Mucosa of descending colon (tissue), 3 donors: ENCODE measurements around the gene VASP. TPM values are rescaled to one million over a fixed set of nuclear protein-coding genes. Genes with fewer than 3 reads are reported as not detected.

Source experiments
- ATAC-seq: fragments of 200-7000 bp; cut with Tn5 transposase; one replicate; pipeline ENCODE4 v1.9.1; 2020; ENCODE audit warnings: mild to moderate bottlenecking, moderate library complexity
- DNase-seq, 3 donors: peaks; one replicate each; pipeline ENCODE4 v3.0.0-alpha.2; 2020
- H3K36me3 ChIP-seq: fragments of 200-600 bp; one replicate; pipeline ENCODE4 v1.8.0; 2021; ENCODE audit warnings: low read depth, mild to moderate bottlenecking
- H3K4me1 ChIP-seq: fragments of 200-600 bp; one replicate; pipeline ENCODE4 v1.8.0; 2021; ENCODE audit warnings: low read depth, mild to moderate bottlenecking
- H3K4me3 ChIP-seq: fragments of 200-600 bp; one replicate; pipeline ENCODE4 v1.8.0; 2021; ENCODE audit warnings: mild to moderate bottlenecking
- H3K9me3 ChIP-seq: fragments of 200-600 bp; one replicate; pipeline ENCODE4 v1.8.0; 2021; ENCODE audit warnings: mild to moderate bottlenecking
- intact Hi-C, 2 donors: fragments of 100-400 bp; cut with DNase I in 1 of 2; cut with micrococcal nuclease in 1 of 2; formaldehyde crosslinking; loops; one replicate each; pipeline versions ENCODE4 v1.11.0 to v1.11.1; 2022; cut with DNase I, micrococcal nuclease
- total RNA-seq, 3 donors: library from RNA; stranded (reverse); fragmentation: NEBNext Ultra II Directional in 2 of 3; extraction: Animal tissue kit (Norgen Biotek cat#: 25700) in 2 of 3; gene quantifications; one replicate each; pipeline versions ENCODE4 v1.2.1 to v1.2.4, GENCODE V29; 2021 to 2023
- TF ChIP-seq, protein P1 (sequence below): fragments of 200-600 bp; IDR thresholded peaks from one replicate; pipeline ENCODE4 v1.8.0; 2022; ENCODE audit warnings: antibody characterized with exemption, mild to moderate bottlenecking
- donor health status: DM: no; HTN: no; CAD: no; lungs with moderate emphysema.
- donor health status: DM: no; HTN: no; CAD: no.
- donor health status: DM: no; HTN: yes; CAD: no.

Gene VASP
- total RNA-seq, 3 donors from 2014 or later, result 190 to 252 (median 235) TPM

DNA sequence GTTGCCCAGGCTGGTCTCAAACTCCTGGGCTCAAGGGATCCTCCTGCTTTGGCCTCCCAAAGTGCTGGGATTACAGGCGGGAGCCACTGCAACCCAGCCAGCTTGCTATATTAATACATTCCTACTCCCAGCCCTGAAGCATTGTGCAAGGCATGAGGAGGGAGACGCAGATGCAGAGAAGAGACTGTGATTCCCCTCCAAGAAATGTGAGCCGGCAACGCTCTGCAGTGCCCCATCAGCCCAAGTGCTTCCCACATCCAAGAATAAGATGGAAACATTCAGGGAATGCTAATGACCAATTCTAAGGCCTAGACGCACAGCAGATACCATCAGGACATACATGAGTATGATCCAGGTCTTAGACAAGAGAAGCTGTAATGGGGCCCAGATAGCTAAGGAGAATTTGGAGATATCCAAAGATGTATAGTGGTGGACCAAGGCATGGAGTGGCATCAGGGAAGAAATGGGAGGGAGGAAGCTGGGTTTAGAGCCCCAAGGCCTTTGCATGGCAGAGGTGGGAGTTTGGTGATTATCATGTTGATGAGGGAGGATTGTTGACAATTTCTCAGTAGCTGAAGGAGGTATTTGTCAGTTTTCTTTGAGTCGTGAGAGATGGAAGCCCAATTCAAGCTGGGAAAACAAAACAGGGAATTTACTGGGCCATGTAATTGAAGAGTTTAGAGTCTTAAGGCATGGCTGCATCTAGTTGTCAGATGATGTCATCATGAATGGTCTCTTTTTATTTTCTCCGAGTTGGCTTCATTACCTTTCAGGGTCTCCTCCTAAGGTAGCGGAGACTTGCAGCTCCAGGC lies 6.2 kb upstream of the VASP start:
- no peak for ATAC-seq
- no peaks in the 10 kb centered on the region for H3K36me3 ChIP-seq

DNA sequence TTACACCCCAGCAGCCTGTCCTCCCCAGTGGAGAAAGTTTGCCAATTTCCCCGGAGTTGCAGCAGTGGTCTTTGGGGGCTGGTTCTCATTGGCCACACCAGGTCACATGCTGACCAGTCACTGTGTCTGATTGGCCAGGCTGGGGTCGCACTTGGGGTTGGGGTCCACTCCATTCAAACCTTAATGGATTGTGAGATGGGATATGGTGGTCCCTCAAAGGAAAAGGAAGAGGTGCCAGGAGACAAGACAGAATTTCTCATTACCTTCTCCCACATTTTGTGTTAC lies 5.6 kb upstream of the VASP start:
- no peaks in the 10 kb centered on the region for H3K9me3 ChIP-seq
- DNase-seq, result no peak
- TF ChIP-seq, protein P1, sequence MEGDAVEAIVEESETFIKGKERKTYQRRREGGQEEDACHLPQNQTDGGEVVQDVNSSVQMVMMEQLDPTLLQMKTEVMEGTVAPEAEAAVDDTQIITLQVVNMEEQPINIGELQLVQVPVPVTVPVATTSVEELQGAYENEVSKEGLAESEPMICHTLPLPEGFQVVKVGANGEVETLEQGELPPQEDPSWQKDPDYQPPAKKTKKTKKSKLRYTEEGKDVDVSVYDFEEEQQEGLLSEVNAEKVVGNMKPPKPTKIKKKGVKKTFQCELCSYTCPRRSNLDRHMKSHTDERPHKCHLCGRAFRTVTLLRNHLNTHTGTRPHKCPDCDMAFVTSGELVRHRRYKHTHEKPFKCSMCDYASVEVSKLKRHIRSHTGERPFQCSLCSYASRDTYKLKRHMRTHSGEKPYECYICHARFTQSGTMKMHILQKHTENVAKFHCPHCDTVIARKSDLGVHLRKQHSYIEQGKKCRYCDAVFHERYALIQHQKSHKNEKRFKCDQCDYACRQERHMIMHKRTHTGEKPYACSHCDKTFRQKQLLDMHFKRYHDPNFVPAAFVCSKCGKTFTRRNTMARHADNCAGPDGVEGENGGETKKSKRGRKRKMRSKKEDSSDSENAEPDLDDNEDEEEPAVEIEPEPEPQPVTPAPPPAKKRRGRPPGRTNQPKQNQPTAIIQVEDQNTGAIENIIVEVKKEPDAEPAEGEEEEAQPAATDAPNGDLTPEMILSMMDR, result no peak
- no peak for ATAC-seq
- intact Hi-C loops, result no loop called here
- no peaks in the 10 kb centered on the region for H3K36me3 ChIP-seq
- no peak overlapping the region for H3K4me3 ChIP-seq
- peaks cover 29% of the 10 kb centered on the region for H3K4me1 ChIP-seq

More for the DNA sequence above, 6.2 kb upstream of the VASP start:
- no peak for DNase-seq
- no peak overlapping the region for H3K4me3 ChIP-seq
- H3K9me3 ChIP-seq, result no peaks in the 10 kb centered on the region
- intact Hi-C loops, result no loop called here
- H3K4me1 ChIP-seq, result peaks cover 34% of the 10 kb centered on the region
- TF ChIP-seq, protein P1, result no peak

DNA sequence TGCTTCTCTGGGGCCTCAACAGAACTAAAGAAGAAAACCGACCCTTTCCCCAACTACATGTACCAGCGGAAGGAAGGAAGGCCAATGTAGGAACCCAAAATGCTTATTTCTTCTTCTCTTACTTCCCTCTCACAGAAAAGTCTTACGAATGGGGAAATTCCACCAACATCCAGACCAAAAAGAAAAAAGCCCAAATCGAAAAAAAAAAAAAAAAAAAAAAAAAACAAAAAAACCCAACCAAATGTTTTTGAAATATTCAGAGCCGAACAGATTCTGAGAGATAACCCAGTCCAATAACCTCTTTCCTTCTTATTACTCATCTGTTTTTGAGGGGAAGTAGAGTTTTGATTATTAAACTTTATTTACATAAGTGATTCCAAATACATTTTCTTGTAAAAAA lies 5.2 kb upstream of the VASP start:
- no peak overlapping the region for H3K4me3 ChIP-seq
- H3K36me3 ChIP-seq, result no peaks in the 10 kb centered on the region
- H3K9me3 ChIP-seq, result no peaks in the 10 kb centered on the region
- H3K4me1 ChIP-seq, result peaks cover 29% of the 10 kb centered on the region
- DNase-seq, result no peak
- intact Hi-C loops, result no loop called here
- ATAC-seq, result no peak
- TF ChIP-seq, protein P1, result no peak

DNA sequence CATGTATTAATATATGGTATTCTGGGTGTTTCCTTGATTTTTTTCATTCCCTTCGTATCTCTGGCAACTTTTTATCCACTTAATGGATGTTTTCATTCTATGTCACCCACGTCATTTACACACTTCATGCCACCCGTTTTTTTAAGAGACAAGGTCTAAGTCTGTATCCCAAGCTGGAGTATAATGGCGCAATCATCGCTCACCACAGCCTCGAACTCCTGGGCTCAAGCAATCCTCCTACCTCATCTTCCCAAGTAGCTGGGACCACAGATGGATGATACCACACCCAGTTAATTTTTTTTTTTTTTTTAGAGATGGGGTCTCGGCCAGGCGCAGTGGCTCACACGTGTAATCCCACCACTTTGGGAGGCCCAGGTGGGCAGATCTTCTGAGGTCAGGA lies 3.4 kb upstream of the VASP start:
- H3K36me3 ChIP-seq, result no peaks in the 10 kb centered on the region
- H3K9me3 ChIP-seq, result no peaks in the 10 kb centered on the region
- ATAC-seq (no peak), DNase-seq (no peak)
- H3K4me1 ChIP-seq, result peaks cover 12% of the 10 kb centered on the region
- no peak overlapping the region for H3K4me3 ChIP-seq
- TF ChIP-seq, protein P1, result no peak
- intact Hi-C loops, result no loop called here

DNA sequence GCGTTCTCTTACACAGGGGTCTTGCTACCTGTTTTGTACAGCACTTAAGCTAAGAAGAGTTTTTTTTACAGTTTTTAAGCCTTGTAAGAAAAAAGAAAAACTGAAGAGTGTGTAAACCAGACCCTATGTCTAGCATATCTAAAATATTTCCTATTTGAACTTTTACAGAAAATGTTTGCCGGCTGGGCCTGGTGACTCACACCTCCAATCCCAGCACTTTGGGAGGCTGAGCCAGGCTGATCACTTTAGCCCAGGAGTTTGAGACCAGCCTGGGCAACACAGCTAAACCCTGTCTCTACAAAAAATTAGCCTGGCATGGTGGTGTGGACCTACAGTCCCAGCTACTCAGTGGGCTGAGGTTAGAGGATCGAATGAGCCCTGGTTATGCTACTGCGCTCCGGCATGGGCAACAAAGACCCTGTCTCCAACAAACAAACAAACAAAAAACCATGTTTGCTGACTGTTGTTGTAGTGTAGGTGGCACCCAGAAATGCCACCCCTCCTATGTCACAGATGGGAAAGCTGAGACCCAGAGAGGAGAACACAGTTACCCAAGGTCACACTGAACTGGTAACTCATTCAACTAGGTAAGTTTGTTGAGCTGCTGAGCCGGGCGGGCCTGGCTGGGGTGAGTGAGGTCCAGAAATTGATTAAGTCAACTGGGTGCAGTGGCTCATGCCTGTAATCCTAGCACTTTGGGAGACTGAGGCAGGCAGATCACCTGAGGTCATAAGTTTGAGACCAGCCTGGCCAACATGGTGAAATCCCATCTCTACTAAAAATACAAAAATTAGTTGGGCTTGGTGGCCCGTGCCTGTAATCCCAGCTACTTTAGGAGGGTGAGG lies 1.9 kb upstream of the VASP start:
- intact Hi-C loops, result no loop called here
- Histone ChIP-seq H3K36me3 (no peaks in the 10 kb centered on the region), H3K9me3 (no peaks in the 10 kb centered on the region), H3K4me3 (no peak overlapping the region), H3K4me1 (peaks cover 19% of the 10 kb centered on the region)
- ATAC-seq (no peak), DNase-seq (no peak)
- TF ChIP-seq, protein P1, result no peak
